ENCODE data around the gene C20orf141. TPM values are rescaled to one million over a fixed set of nuclear protein-coding genes. Genes with fewer than 3 reads are reported as not detected.

The C20orf141 gene
- total RNA-seq, 2 experiments from 2014 or later, result not detected

DNA sequence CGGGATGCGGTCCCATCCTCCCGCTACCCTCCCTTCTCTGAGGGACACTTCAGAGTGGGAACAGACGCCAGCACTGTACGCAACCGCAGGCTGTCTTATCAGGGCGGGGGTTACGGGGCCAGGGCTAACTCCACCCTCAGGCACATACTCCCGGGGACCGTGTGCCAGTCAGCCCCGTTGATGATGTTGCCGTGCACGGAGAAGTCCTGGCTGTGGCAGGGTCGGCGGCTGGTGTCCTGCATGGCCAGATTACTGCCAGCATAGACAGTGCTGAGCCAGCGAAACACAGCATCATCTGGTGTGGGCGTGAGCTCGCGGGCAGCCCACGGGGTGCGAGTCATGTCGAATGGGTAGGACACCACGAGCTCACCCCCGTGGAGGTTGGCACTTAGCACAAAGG, 19.3 kb upstream of the C20orf141 start:
- POLR2A ChIA-PET, result no interaction called here
- H3K4me1 Mint-ChIP-seq, result peaks cover 14% of the 10 kb centered on the region
- DNase-seq (no peak), ATAC-seq (ENCODE audit: low read depth) (no peak)
- peaks cover 32% of the 10 kb centered on the region for H3K27me3 Mint-ChIP-seq
- no peak overlapping the region for H3K27ac Mint-ChIP-seq
- no peaks in the 10 kb centered on the region for H3K9me3 Mint-ChIP-seq
- H3K4me3 Mint-ChIP-seq, result no peak overlapping the region
- no peaks in the 10 kb centered on the region for H3K36me3 Mint-ChIP-seq

DNA sequence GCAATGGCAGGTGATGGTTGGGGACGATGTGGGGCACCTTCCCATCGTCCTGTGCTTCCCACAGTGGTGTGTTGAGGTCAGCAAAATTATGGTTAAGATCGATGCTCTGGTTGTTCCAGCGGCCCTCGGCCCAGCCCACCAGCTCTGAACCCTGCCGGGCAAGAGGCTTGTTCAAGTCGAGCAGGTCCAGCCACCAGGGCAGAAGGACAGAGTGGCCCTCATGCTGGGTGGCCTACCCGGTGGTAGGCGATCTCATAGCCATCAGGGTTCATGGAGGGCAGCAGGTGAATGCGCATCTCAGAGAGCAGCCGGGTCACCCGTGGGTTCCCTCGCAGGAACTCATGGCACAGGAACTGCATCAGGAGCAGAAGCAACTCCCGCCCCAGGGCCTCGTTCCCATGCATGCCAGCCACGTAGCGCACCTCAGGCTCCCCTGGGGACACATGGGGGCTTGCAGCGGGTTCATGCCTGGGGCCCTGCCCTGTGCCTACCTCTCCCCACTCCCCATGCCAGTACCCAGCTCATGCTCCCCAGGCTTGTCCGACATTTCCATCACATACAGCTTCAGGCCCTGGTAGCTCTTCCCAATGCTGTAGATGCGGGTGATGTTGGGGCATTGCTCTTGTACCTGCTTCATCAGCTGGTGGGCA, 18.7 kb upstream of the C20orf141 start:
- H3K27me3 Mint-ChIP-seq, result peaks cover 34% of the 10 kb centered on the region
- no peak for DNase-seq
- no peaks in the 10 kb centered on the region for H3K36me3 Mint-ChIP-seq
- peaks cover 19% of the 10 kb centered on the region for H3K4me1 Mint-ChIP-seq
- ATAC-seq (ENCODE audit: low read depth), result no peak
- POLR2A ChIA-PET, result no interaction called here
- no peaks in the 10 kb centered on the region for H3K9me3 Mint-ChIP-seq
- no peak overlapping the region for H3K4me3 Mint-ChIP-seq
- H3K27ac Mint-ChIP-seq, result no peak overlapping the region

DNA sequence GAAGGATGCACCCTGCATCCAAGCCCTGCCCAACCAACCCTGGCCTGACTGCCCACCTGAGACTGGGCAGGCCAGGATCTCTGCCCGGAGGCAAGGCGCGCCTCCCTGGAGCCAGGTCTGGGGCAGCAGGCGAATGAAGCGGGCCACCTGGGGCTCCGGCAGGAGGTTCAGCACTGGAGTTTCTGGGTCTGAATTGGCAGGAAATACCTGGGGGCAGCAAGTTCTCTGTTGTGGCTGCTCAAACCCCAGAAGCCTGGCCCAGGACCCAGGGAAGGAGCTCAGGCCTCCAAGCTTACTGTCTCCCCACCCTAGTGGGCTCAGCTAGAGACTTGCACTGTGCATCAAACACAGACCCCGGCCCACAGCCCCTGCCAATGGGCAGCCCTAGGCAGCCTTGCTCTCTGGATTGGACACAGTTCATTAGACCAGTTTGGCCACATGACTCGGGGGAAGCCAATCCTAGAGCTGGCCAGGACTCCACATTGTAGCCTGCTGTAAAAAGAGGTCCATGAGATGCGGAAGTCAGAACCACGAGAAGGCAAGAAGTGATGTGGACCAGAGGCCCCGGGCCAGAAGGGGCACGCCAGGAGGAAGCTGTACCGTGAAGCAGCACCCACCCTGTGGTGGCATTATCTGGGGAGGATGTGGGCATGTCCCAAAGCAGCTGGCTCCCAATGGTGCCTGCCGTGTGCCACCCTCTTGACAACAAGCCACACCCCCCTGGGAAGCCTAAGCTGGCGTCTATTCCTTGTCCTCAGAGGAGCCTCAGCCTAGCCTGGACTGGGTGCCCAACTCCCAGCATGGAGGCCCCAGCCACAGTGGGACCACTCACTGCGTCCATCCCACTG, 17.4 kb upstream of the C20orf141 start:
- POLR2A ChIA-PET, result no interaction called here
- H3K27ac Mint-ChIP-seq, result no peak overlapping the region
- no peaks in the 10 kb centered on the region for H3K9me3 Mint-ChIP-seq
- DNase-seq (no peak), ATAC-seq (ENCODE audit: low read depth) (no peak)
- no peaks in the 10 kb centered on the region for H3K36me3 Mint-ChIP-seq
- H3K27me3 Mint-ChIP-seq, result peaks cover 37% of the 10 kb centered on the region
- peaks cover 25% of the 10 kb centered on the region for H3K4me1 Mint-ChIP-seq
- no peak overlapping the region for H3K4me3 Mint-ChIP-seq

DNA sequence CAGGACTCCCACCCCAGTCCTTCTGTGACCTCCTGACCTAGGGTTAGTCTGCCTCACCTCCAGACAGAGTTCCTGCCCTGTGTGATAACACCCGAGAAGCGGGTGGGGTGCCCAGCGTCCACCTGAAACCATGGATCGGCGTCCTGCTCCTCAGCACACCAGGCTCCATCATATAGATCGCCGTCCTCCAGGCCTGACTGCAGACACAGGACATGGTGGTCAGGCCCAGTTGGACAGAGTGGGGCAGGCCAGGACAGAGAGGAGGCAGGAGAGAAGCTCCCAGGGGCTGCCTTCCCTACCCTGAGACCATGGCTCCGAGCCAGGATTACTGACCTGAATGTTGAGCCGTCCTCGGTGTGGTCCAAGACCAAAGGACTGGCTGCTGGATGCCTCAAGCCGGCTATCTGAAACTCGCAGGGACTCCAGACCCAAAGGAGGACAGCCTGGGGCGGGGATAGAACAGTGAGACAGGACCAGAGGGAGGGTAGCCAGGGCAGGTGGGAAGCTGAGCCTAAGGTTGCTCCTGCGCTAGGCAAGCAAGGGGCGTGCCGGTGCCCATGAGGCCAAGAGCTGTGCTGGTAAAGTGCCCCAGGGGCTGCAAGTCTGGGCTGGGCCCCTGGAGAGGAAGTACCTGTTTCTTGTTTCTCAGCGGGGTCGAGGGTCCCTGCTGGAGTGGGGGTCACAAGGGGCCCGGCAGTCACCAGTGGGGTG, 16.5 kb upstream of the C20orf141 start:
- DNase-seq (no peak), ATAC-seq (ENCODE audit: low read depth) (no peak)
- Mint-ChIP-seq H3K4me1 (peaks cover 25% of the 10 kb centered on the region), H3K4me3 (no peak overlapping the region), H3K27me3 (peaks cover 43% of the 10 kb centered on the region), H3K27ac (no peak overlapping the region), H3K36me3 (no peaks in the 10 kb centered on the region), H3K9me3 (peaks cover 1% of the 10 kb centered on the region)
- POLR2A ChIA-PET, result no interaction called here

DNA sequence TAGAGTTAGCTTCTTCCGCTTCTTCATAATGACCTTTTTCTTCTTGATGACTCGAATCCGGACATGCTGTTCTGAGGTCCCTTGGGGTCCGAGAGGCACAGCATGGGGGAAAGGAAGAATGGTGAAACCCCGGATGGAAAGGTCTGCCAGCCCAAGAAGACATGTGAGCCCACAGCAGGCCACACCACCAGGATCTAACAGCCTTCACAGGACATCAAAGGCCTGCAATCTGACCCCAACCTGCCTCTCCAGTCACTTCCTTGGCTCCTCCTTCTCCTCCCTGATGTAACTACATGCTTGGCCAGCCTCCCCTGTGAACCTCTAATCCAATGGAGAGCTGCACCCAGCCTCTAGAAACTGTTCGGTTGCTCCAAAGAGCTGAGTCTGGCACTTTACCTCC, 16.0 kb upstream of the C20orf141 start:
- Mint-ChIP-seq H3K36me3 (no peaks in the 10 kb centered on the region), H3K4me1 (peaks cover 25% of the 10 kb centered on the region), H3K27ac (no peak overlapping the region), H3K9me3 (peaks cover 1% of the 10 kb centered on the region), H3K27me3 (peaks cover 47% of the 10 kb centered on the region), H3K4me3 (no peak overlapping the region)
- no peak for ATAC-seq (ENCODE audit: low read depth)
- DNase-seq, result no peak
- POLR2A ChIA-PET, result no interaction called here

DNA sequence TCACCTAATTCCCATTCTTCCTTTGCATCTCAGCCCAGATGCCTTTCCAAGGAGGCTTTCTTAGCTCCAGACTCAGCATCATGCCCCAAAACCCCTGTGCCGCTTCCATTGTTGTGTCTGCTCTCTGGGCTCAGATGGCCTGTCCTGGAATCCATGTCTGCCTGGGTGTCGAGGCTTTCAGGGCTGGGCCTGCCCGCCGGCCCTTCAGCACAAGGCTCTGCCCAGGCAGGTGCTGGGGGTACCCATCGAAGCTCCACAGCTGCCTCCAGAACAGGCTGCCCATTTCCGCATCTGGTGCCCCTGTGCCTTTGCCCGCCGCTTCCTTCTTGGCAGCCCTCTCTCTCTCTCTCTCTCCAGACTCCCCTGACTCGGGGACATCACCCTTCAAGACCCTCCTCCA, 15.5 kb upstream of the C20orf141 start:
- H3K9me3 Mint-ChIP-seq, result peaks cover 1% of the 10 kb centered on the region

DNA sequence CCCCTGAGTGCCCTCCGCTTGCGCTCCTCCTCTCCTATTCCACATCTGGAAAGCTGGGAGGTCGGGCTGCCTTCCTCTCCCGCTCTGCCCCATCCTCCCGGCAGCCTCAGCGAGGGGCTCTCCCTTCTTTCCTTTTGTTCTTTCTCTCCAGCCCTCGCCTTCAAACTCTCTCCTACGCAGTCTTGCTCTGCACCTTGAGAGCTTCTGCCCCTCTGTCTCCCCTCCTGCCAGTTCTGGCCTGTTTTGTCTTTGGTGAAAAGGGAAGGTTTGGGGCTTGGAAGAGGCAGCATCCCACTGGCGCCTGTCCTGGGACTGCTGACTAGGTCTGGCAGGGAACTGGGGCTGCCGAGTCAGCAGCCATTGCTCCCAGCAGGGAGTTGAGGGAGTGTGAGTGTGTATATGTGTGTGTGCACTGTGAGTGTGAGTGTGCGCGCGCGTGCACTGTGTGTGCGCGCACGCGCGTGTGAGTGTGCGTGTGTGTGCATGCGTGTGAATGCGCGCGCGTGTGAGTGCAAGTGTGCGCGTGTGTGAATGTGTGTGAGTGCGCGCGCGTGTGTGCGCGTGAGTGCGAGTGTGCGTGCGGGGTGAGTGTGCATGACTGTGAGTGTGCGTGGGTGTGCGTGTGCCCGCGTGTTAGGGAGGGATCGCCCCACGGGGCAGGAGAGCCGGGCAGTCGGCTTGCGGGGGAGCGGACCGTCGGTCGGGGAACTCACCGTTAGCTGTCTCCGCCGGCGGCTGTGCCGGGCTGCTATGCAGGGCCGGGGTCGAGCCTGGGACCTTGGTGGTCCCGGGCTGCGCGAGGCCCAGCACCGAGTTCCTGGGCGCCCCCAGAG, 14.9 kb upstream of the C20orf141 start:
- Mint-ChIP-seq H3K4me3 (peak overlapping the region; percentile 82), H3K27ac (peak overlapping the region; percentile 19), H3K27me3 (peaks cover 55% of the 10 kb centered on the region), H3K36me3 (no peaks in the 10 kb centered on the region), H3K4me1 (peaks cover 25% of the 10 kb centered on the region), H3K9me3 (peaks cover 1% of the 10 kb centered on the region)
- POLR2A ChIA-PET, result no interaction called here
- ATAC-seq (ENCODE audit: low read depth) (no peak), DNase-seq (no peak)

More for the DNA sequence above, 15.5 kb upstream of the C20orf141 start:
- H3K4me1 Mint-ChIP-seq, result peaks cover 25% of the 10 kb centered on the region
- H3K27me3 Mint-ChIP-seq, result peaks cover 51% of the 10 kb centered on the region
- no peaks in the 10 kb centered on the region for H3K36me3 Mint-ChIP-seq
- ATAC-seq (ENCODE audit: low read depth) (no peak), DNase-seq (no peak)
- no peak overlapping the region for H3K27ac Mint-ChIP-seq
- POLR2A ChIA-PET, result no interaction called here
- peak overlapping the region; percentile 82 for H3K4me3 Mint-ChIP-seq

DNA sequence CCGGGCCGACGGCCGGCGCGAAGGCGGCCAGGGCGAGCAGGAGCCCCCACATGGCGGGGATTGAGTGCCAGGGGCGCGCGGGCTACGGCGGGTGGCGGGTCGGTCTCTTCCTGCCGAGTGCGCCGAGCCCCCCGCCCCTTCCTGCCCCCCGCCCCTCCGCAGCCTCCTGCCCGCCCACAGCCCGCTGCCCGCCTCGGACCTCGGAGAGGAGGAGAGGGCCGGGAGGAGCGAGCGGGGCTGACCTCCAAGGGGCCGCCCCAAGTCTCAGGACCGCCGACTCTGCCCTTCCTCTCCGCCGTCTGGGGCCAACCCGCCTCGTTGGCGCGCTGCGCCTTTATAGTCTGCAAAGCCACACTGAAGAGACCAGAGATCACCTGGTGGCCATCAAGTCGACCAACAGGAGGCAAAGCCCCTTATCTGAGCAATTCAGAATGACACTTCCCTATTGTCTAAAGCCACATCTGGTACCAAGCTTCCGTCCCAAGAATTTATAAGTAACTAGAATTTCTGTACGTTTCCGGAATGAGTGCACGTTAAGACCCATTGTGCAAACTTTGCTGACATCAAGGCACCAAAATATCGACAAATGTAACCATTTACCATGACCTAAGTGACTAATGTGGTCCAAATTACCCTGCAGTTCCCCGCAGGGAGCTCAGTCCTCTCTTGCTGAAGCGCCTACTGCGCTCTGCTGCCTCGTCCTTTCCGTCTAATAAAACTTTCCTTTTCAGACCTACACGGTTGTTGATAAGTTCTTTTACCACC, 14.1 kb upstream of the C20orf141 start, which contains the start of gene CPXM1:
Gene CPXM1 (minus strand): TSS at position 107 of the 765 bp plus-strand sequence. CDS start 55 bp downstream, at position 52.
- peak within 1 kb of the TSS; percentile 19 for H3K27ac Mint-ChIP-seq
- POLR2A ChIA-PET, result no interaction called here
- peaks cover 25% of the 10 kb centered on the region for H3K4me1 Mint-ChIP-seq
- DNase-seq, result no peak
- no peaks in the 10 kb centered on the region for H3K36me3 Mint-ChIP-seq
- peaks cover 1% of the 10 kb centered on the region for H3K9me3 Mint-ChIP-seq
- peak; percentile 48 for ATAC-seq (ENCODE audit: low read depth)
- peak within 1 kb of the TSS; percentile 82 for H3K4me3 Mint-ChIP-seq
- peaks cover 62% of the 10 kb centered on the region for H3K27me3 Mint-ChIP-seq

DNA sequence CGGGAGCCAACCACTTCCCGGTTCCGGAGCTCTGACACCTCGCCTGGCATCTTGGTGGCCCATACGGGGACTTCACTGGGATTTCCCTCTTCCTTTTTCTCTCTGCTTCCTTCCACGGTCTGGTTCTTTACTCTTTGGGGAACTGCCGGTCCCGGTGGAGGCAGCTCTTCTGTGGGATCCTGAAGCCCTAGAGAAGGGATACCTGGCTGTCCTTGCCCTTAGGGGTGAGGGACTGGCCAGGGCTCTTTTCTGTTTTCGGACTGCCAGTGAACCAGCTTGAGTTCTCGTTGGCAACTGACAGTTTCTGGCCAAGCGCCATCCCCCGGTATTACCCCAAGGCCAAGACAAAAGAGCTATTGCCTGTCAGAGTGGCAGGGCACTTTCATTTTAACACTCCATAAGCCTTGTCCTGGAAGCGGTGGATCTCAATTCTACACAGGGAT, 13.5 kb upstream of the C20orf141 start:
- Mint-ChIP-seq H3K36me3 (peaks cover 2% of the 10 kb centered on the region), H3K27me3 (peaks cover 68% of the 10 kb centered on the region), H3K9me3 (peaks cover 1% of the 10 kb centered on the region), H3K4me1 (peaks cover 27% of the 10 kb centered on the region), H3K4me3 (peak overlapping the region; percentile 80), H3K27ac (no peak overlapping the region)
- POLR2A ChIA-PET, result no interaction called here
- ATAC-seq (ENCODE audit: low read depth) (no peak), DNase-seq (no peak)

DNA sequence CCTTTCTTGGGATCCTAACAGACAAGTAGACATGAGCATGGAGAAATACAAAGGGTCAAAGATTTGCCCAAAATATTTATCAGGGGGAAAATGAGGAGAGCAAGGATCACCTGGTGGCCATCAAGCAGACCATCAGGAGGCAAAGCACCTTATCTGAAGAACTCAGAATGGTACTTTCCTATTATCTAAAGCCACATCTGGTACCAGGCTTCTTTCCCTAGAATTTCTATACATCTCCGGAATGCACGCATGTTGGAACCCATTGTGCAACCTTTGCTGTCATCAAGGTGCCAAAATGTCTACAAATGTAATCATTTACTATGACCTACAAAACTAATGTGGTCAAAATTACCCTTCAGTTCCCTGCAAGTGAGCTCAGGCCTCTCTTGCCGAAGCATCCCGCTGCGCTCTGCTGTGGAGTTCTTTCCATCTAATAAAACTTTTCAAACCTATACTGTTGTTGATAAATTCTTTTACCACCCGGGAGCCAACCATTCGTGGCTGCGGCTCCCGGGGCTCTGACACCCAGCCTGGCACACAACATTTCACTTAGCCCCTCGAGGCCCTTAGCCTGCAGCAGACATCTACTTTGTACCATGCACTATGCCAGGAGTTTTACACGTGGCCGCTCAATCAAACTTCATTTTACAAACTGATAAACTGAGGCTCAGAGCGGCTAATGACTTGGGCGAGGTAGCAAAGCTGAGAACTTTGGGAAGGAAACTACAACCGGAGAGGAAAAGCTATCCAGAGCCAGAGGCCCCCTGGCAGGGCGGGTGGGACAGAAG, 10.6 kb upstream of the C20orf141 start:
- no peak overlapping the region for H3K4me3 Mint-ChIP-seq
- ATAC-seq (ENCODE audit: low read depth) (no peak), DNase-seq (no peak)
- no peak overlapping the region for H3K27ac Mint-ChIP-seq
- peaks cover 21% of the 10 kb centered on the region for H3K4me1 Mint-ChIP-seq
- peaks cover 1% of the 10 kb centered on the region for H3K9me3 Mint-ChIP-seq
- peaks cover 80% of the 10 kb centered on the region for H3K27me3 Mint-ChIP-seq
- POLR2A ChIA-PET, result no interaction called here
- peaks cover 2% of the 10 kb centered on the region for H3K36me3 Mint-ChIP-seq

DNA sequence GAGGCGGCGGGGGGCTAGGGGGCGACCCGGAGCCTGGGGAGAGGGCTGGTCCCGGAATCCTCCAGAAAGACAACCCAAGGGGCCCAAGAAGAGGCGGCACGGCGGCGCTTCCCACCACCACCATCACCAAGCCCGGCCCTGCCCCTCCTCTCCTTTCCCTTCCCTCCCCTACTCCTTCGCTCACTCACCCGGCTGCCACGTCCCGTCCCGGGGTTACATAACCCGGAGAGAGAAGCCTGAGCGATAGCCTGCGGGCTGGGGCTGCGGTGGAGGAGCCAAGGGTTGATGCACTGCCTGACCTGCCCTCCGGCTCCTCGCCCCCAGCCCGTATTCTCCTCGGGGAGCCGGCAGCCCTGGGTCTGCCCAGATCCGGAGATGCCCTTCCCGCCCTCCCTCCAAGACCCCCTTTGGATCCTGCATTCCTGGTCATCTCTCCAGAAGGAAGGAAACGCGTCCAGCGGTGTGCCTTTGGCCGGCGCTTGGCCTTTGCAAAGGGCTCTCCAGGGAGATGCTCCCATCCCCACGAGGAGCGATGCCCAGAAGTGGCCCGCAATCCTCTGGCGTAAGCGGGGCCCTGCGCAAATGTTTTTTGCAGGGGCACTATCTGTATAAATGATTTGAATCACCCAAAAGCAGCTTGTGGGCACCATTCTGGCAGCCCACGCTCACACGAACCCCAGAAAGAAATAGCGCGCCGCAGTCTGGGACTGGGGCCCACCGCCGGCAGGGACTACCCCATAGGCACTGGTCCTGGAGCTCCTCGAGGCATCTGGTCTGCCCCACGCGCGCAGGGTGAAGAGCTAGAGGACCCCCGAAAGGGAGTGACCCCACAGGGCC, 9.7 kb upstream of the C20orf141 start:
- DNase-seq (no peak), ATAC-seq (ENCODE audit: low read depth) (no peak)
- no peak overlapping the region for H3K27ac Mint-ChIP-seq

More for the DNA sequence above, 9.7 kb upstream of the C20orf141 start:
- Mint-ChIP-seq H3K4me3 (no peak overlapping the region), H3K27me3 (peaks cover 74% of the 10 kb centered on the region), H3K9me3 (peaks cover 1% of the 10 kb centered on the region), H3K4me1 (peaks cover 14% of the 10 kb centered on the region), H3K36me3 (peaks cover 2% of the 10 kb centered on the region)
- POLR2A ChIA-PET, result no interaction called here

Measured in activated naive CD8-positive, alpha-beta T cell treated with anti-CD3 and anti-CD28 coated beads, Interleukin-2, amount 10 ng/mL, durations not matched to agents 7 days and 5 days (primary cell).